ENCODE results near the gene NT5DC3.
A peak's percentile ranks its signal among the peaks of the same experiment; 100 is the strongest.
"Not testable (repeated sequence)": the region's sequence is repeated elsewhere in the genome, so short reads cannot be mapped to it uniquely, and the experiment has no call there.

NT5DC3 gene

GRCh38 chr12:103855036-103855712, 14.1 kb upstream of the NT5DC3 start:
- DNase-seq (ENCODE audit: low spot score) = peak; percentile 29

- no peak for DNase-seq (ENCODE audit: low spot score)
Observed at GRCh38 chr12:103854372-103854973, 13.4 kb upstream of the NT5DC3 start.

- no peak for DNase-seq (ENCODE audit: low spot score)
Observed at GRCh38 chr12:103852498-103852997, 11.5 kb upstream of the NT5DC3 start.

- no peak for DNase-seq (ENCODE audit: low spot score)
Observed at GRCh38 chr12:103851127-103851526, 10.1 kb upstream of the NT5DC3 start.

GRCh38 chr12:103850429-103850828, 9.4 kb upstream of the NT5DC3 start:
- no peak for DNase-seq (ENCODE audit: low spot score)

- no peak for DNase-seq (ENCODE audit: low spot score)
Observed at GRCh38 chr12:103848917-103849491, 8.0 kb upstream of the NT5DC3 start.

GRCh38 chr12:103848143-103848542, 7.1 kb upstream of the NT5DC3 start:
- no peak for DNase-seq (ENCODE audit: low spot score)

- no peak for DNase-seq (ENCODE audit: low spot score)
Observed at GRCh38 chr12:103846415-103846814, 5.4 kb upstream of the NT5DC3 start.

GRCh38 chr12:103844305-103844704, 3.3 kb upstream of the NT5DC3 start:
- no peak for DNase-seq (ENCODE audit: low spot score)

GRCh38 chr12:103841690-103842584, 903 bp upstream of the NT5DC3 start:
- peak; percentile 66 for DNase-seq (ENCODE audit: low spot score)

- peak; percentile 34 for DNase-seq (ENCODE audit: low spot score)
Observed at GRCh38 chr12:103840462-103840875, 565 bp downstream of the NT5DC3 start.

GRCh38 chr12:103839609-103840461, 1.2 kb downstream of the NT5DC3 start:
- no peak for DNase-seq (ENCODE audit: low spot score)

GRCh38 chr12:103839103-103839502, 1.9 kb downstream of the NT5DC3 start:
- no peak for DNase-seq (ENCODE audit: low spot score)

- no peak for DNase-seq (ENCODE audit: low spot score)
Observed at GRCh38 chr12:103838254-103838914, 2.6 kb downstream of the NT5DC3 start.

GRCh38 chr12:103836345-103836744, 4.7 kb downstream of the NT5DC3 start:
- no peak for DNase-seq (ENCODE audit: low spot score)

- not testable (repeated sequence) for DNase-seq (ENCODE audit: low spot score)
Observed at GRCh38 chr12:103835747-103836335, 5.2 kb downstream of the NT5DC3 start.

GRCh38 chr12:103834942-103835341, 6.1 kb downstream of the NT5DC3 start:
- no peak for DNase-seq (ENCODE audit: low spot score)

- no peak for DNase-seq (ENCODE audit: low spot score)
Observed at GRCh38 chr12:103833891-103834290, 7.1 kb downstream of the NT5DC3 start.

GRCh38 chr12:103833095-103833775, 7.8 kb downstream of the NT5DC3 start:
- DNase-seq (ENCODE audit: low spot score) = no peak

Data from hepatic stellate cell (primary cell).